HUDEP-2 (cell line): ENCODE measurements around the gene IL17REL.
A peak's percentile ranks its signal among the peaks of the same experiment; 100 is the strongest.
"Not testable (repeated sequence)": the region's sequence is repeated elsewhere in the genome, so short reads cannot be mapped to it uniquely, and the experiment has no call there.

Experiments
- DNase-seq, 76 experiments: peaks; one replicate each; lab custom pipeline; 2025; ENCODE audit not compliant: unreplicated experiment in 76 of 76; lab: John Stamatoyannopoulos, UW

The IL17REL gene

DNA sequence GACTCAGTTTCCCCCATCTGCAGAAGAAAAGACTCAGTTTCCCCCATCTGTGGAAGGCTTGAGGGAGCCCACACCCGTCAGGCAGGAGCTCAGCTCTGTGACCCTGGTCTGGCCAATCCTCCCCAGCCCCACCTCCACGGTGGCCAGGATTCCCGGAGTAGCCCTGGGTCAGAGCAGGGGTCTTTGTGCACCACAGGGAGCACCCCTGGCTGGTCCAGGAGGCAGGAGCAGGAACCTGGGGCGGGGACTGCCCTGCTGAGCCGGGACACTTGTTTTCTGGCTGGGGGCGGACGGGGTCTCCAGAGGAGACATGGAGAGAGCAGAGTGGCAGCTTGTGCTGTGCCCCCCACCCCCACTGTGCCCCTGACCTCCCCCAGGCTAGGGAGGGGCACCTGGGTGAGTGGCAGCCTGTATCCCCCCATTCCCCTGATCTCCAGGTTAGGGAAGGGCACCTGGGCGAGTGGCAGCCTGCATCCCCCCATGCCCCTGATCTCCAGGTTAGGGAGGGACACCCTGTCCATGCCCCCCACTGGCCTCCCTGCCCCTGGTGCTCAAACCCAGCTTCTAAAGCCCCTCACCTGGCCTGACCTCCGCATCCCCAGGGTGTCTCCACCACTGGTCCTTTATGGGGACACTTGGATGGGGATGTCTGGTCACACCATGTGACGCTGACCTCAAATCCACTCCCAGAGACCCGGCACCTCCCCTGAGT, 18.8 kb downstream of the IL17REL start:
- DNase-seq = no peak

- peak in 52 of 76 experiments; percentile 5 to 64 (median 46) for DNase-seq
These were observed 19.5 kb downstream of the IL17REL start for GRCh38 chr22:49992921-49993648.

DNA sequence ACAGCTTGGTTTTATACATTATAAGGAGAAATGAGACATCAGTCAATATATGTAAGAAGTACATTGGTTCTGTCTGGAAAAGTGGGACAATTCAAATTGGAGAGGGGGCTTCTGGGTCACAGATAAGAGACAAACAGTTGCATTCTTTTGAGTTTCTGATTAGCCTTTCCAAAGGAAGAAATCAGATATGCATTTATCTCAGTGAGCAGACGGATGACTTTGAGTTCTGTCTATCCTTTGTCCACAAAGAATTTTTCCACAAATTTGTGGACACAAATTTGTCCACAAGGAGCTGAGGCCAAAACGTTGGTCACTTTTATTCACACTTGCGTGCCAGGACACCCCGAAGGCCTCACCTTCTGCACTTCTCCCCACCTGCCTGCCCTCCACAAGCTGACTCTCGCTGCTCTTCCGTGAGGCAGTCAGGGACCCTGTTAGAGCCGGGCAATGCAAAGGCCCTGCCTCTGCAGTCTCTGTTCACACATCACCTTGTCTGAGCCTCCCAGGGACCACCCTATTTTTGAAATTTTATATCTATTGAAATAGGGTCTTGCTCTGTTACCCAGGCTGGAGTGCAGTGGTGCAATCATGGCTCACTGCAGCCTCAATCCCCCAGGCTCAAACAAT, 20.5 kb downstream of the IL17REL start:
- DNase-seq = no peak

- no peak for DNase-seq
These were observed 21.4 kb downstream of the IL17REL start for GRCh38 chr22:49991167-49991566.

- DNase-seq = not testable (repeated sequence)
These were observed 22.7 kb downstream of the IL17REL start for GRCh38 chr22:49989826-49990225.

DNA sequence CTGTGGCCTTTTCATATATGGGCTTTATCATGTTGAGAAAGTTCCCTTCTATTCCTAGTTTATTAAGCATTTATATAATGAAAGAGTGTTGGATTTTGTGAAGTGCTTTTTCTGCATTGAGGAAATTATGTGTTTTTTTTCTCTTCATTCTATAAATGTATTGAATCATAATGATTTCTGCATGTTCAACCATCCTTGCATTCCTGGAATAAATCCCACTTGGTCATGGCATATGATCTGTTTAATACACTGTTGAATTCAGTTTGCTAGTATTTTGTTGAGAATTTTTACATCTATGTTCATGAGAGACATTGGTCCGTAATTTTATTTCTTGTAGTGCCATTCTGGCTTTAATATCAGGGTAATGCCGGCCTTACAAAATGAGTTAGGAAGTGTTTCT, 26.2 kb downstream of the IL17REL start:
- DNase-seq = no peak

GRCh38 chr22:49983148-49984042, 29.2 kb downstream of the IL17REL start:
- peak in 4 of 76 experiments; percentile 12 to 27 (median 20) for DNase-seq

GRCh38 chr22:49981799-49982198, 30.8 kb downstream of the IL17REL start:
- not testable (repeated sequence) for DNase-seq

DNA sequence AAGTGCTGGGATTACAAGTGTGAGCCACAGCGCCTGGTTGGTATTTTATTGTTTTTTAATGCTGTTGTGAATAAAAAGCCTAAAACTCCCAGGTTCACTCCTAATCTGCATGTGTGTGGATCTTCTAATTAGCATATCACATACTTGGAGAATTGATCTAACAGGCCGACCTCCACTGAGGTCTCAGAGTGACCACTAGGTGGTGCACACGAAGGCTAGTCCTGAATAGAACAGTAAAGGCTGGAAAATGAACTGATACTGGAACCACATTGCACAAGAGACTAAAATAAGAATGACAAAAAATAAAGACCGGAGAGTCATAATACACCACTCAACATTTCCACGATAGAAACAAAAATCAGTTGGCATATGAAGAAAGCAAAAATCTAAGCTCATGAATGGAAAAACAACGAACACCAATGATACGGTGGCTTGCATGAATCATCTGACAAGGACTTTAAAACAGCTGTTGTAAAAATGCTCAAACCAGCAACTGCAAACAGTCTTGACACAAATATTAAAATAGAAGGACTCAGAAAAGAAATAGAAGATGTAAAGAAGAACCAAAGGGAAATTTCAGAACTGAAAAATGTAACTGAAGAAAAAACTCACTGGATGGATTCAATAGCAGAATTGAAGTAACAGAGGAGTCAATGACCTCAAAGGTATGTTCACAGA, 32.8 kb downstream of the IL17REL start:
- peak in 36 of 76 experiments; percentile 9 to 63 (median 33) for DNase-seq

- no peak for DNase-seq
These were observed 35.0 kb downstream of the IL17REL start for GRCh38 chr22:49977578-49977977.

DNA sequence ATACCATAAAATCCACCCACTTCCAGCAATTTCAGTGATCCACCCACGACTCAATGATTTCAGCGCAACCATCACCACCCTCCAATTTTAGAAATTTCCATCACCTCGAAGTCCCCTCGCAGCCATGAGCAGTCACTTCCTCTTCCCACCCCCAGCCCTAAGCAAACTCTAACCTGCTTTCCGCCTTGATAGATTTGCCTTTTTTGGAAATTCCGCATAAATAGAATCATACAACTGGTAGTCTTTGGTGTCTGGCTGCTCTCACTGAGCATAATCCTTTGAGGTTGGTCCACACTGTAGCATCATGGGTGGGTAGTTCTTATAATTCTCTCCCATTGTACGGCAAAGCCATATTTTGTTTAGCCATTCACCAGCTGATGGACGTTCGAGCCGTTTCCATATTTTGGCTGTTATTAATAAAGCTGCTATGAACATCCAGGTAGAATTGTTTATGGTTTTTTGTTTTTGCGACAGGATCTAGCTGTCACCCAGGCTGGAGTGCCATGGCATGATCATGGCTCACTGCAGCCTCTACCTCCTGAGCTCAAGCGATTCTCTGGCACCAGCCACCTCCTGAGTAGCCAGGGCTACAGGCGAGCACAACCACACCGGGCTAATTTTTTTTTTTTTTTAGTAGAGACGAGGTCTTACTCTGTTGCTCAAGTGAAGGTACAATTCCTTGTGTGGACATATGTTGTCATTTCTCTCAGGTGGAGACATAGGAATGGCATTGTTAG, 36.0 kb downstream of the IL17REL start:
- DNase-seq = peak in 1 of 76 experiments; percentile 23

DNA sequence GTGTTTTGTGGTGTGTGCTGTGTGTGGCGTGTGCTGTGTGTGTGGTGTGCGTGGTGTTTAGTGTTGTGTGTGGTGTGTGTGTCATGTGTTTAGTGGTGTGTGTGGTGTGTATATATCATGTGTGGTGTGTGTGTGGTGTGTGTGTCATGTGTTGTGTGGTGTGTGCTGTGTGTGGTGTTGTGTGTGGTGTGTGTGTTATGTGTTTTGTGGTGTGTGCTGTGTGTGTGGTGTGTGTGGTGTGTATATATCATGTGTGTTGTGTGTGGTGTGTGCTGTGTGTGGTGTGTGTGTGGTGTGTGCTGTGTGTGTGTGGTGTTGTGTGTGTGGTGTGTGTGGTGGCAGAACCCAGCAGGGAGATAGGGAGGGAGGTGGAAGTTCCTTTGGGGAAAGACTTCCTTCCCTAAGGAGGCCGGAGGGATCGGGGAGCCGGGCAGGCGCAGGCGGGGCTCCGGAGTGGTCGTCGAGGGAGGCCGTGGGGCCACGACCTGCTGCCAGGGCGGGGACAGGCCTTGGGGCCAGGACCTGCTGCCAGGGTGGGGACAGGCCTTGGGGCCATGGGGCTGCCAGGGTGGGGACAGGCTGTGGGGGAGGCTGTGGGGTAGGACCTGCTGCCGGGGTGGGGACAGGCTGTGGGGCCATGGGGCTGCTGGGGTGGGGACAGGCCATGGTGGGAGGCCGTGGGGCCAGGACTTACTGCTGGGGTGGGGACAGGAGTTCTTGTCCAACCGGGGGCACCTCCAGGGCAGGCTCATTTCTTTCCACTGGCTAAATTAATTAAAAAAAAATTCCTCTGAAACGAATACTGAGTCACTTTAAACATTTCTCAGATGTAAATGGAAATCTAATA, 36.8 kb downstream of the IL17REL start:
- peak in 26 of 76 experiments; percentile 13 to 58 (median 38) for DNase-seq

- DNase-seq = no peak
These were observed 39.3 kb downstream of the IL17REL start for GRCh38 chr22:49973018-49973961.

GRCh38 chr22:49972163-49973017, 40.2 kb downstream of the IL17REL start:
- DNase-seq = no peak

GRCh38 chr22:49971232-49972162, 41.1 kb downstream of the IL17REL start:
- DNase-seq = peak in 62 of 76 experiments; percentile 23 to 85 (median 64)
